ENCODE results near the gene TCEAL9. TPM values are rescaled to one million over a fixed set of nuclear protein-coding genes. Genes with fewer than 3 reads are reported as not detected.

The TCEAL9 gene
- 100 to 1,000 TPM in 1 of 4 donors, 10 to 100 TPM in 3; 55.2 to 129 (median 70.8) TPM for total RNA-seq

DNA sequence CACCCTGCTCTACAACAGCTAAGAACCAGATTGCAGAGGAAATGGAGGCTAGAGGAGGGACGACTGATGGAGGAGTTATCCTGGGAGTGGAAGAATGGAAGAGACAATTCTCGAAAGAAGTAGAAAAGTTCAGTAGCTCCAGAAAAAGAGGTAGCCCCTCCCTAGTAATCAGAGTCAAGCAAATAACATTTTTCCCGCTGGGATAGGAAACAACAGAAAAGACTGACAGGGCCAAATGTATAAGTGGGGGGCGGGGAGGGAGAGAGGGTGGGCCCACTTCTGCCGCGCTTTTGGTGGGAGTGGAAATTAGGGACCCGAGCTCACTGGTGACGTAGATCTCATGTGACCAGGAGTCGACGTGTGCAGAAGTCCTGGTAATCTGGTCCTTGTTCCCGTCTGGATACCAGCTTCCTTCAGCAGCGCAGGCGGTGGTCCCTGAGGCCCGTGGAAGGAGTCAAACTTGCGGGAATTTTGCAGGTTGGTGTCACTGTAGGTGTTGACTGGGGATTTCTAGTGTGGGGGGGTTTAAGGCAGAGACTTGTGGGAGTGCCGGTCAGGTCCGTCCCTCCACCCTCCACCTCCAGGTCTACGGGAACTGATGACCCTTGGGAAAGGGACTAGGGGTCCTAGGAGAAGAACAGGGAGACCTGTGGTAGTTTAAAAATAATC is at the start of gene TCEAL9:
Gene TCEAL9, plus strand, starts transcription at position 377 of the 669 bp plus-strand sequence. CDS start 1,179 bp downstream, outside the sequence.
- DNase-seq (ENCODE audit: low spot score): no peak
- no peak for TF ChIP-seq CTCF (IDR thresholded peaks at IDR 0.05)
- ATAC-seq (ENCODE audit: low FRiP score): peak; percentile 86

GRCh38 chrX:103309860-103310554 is 46.3 kb upstream of the TCEAL9 start:
- no peak for DNase-seq (ENCODE audit: low spot score)
- TF ChIP-seq CTCF (IDR thresholded peaks at IDR 0.05): no peak
- ATAC-seq (ENCODE audit: low FRiP score): peak; percentile 24

DNA sequence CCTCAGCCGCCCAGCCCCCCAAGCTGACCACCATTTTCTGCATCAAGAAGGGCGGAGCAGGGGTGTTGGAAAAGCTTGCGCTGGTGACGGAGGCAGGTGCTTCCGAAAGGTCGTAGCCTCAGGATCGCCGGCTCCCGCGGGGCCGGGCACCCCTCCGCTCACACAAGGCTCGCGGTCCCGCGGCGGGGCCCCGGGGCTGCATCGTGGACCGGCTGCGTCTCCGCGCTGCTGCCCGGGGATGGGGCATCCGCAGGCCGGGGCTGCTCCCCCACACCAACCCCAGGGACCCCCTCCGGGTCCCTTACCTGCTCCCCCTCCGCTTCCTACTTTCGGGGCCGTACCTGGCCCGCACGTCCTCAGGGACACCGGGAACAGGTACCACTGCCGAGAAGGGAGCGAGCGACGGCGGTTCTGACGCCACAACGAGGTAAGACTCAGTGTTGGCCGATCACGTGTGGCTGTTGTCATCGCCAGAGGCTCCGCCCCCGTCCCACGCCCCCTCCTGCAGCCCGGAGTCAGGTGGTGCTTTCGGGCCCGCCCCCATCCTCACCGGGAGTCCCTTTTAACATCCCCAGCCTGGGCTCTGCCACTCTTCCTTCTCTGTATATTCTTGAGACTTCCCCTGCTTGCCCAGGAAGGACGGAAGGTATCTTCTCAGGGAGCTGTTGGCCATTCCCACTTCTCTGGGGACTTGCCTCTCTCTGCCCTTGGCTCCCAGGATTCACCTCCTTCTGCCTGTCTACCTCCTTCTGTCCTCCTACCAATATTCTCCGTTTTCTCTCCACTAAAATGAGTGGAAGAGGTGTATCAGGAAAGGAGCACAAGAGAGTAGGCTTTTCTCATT is 45.5 kb upstream of the TCEAL9 start, which contains the start of gene BEX2:
Gene BEX2, minus strand, starts transcription at position 436 of the 844 bp plus-strand sequence. CDS start 1,014 bp downstream, outside the sequence.
- DNase-seq (ENCODE audit: low spot score) (no peak), ATAC-seq (ENCODE audit: low FRiP score) (peak; percentile 96)
- no peak for TF ChIP-seq CTCF (IDR thresholded peaks at IDR 0.05)

DNA sequence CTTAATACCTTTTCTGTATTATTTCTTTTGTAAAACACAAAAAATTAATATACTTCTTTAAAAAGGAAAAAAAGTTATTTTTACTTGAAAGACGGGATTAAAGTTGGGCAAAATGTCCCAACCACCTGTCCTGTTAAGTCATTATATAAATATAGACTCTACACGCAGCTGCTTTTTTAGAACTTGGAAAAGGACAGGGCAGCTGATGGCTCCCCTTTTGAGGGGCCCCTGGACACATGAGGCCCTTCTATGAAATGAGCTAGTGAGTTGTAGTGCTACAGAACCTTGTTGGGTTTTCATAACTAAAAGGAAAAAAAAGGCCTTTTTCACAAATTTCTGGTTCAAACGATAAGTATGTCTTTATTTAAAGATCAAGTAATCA is 44.9 kb upstream of the TCEAL9 start:
- ATAC-seq (ENCODE audit: low FRiP score): no peak
- no peak for DNase-seq (ENCODE audit: low spot score)
- TF ChIP-seq CTCF (IDR thresholded peaks at IDR 0.05): no peak

DNA sequence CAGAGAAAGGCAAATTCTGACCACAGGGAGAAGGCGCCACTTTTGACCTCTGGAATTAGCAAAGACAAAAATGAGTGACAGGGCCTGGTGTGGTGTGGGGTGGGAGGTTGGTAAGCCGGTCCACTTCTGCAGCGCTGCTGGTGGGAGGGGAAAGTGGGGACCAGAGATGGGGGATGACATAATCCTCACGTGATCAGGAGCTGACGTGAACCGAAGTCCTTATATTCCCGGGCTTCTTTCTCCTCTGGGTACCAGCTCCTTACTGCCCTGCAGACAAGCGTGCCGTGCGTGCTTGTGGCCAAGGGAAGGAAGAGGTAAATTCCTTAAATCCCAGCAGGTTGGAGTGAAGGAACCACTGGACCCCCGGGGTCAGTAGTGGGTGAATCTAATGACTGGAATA is 26.3 kb upstream of the TCEAL9 start, which contains the start of gene TCEAL7:
Gene TCEAL7, plus strand, starts transcription at position 249 of the 400 bp plus-strand sequence. CDS start 1,165 bp downstream, outside the sequence.
- DNase-seq (ENCODE audit: low spot score) (no peak), ATAC-seq (ENCODE audit: low FRiP score) (peak; percentile 51)
- no peak for TF ChIP-seq CTCF (IDR thresholded peaks at IDR 0.05)

DNA sequence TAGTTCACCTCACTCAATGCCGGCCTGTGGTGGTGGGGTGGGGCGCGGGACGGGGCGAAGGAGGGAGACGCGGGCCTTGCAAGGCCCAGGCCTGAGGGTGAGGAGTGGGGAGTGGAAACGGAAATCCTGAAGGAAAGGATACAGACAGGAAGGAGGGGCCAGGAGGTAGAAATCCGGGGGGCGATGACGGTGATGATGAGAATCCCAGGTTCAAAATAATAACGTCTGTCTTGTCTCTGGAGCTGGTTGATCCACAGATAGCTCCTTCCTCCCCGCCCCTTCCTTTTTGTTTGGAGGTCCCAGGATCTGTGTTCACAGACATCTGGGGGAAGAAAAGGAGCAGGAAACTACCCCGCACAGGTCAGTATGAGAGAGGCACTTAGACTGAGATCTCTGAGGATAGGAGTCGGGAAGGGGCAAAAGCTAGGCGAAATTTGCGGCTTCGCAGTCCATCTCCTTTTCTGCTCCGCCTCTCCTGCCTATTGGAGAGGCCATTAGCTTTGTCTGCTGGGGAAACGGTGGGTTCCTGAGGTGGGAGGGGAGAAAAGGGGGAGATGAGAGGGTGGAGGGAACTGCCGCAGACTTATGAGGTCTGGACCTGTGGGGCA is 25.5 kb upstream of the TCEAL9 start:
- TF ChIP-seq CTCF (IDR thresholded peaks at IDR 0.05): no peak
- ATAC-seq (ENCODE audit: low FRiP score) (peak; percentile 64), DNase-seq (ENCODE audit: low spot score) (no peak)
